Measurements from ENCODE around the gene SPTLC3. TPM values are rescaled to one million over a fixed set of nuclear protein-coding genes. Genes with fewer than 3 reads are reported as not detected.

SPTLC3 gene
- total and polyA plus RNA-seq, 2 donors (not counting 1 experiment from before 2014, with no cell fraction given), result not detected

DNA sequence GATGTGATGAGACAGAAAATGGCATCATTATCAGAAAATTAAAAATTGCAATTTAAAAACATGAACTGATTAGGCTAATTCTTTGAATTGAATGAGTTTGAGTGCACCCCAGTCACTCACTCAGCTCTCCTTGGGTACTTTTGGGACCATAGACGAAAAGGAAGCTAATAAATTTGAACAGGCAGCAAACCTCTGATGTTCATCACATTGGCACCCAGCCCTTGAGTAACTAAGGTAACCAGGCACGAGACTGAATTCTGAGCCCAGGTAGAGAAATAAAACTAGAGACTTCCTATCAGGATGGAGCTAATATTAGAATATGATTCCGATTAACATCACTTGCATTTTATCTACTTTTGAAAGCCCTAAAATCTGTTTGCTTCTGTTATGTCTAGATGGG lies 131.4 kb downstream of the SPTLC3 start:
- no peaks in the 10 kb centered on the region for H3K79me2 ChIP-seq (ENCODE audit: control insufficient read depth, insufficient read depth, low read length)
- no peaks in the 10 kb centered on the region for H3K4me1 ChIP-seq (ENCODE audit: control insufficient read depth in 2 of 2, insufficient read depth in 2 of 2, low read length in 2 of 2)
- ATAC-seq (ENCODE audit: low read depth), result no peak
- Mint-ChIP-seq H3K27me3 (peaks cover 4% of the 10 kb centered on the region), H3K9me3 (ENCODE audit: insufficient read depth) (no peaks in the 10 kb centered on the region), H3K4me3 (no peak overlapping the region), H3K27ac (no peak overlapping the region), H3K4me1 (no peaks in the 10 kb centered on the region)
- no peaks in the 10 kb centered on the region for H4K20me1 ChIP-seq (ENCODE audit: control insufficient read depth, insufficient read depth, low read length, poor library complexity, severe bottlenecking)
- H3K4me2 ChIP-seq (replicated peaks; ENCODE audit: low read depth, low read length, poor library complexity, severe bottlenecking), result no peak overlapping the region
- TF ChIP-seq EZH2 (IDR thresholded peaks at IDR 0.05; ENCODE audit: borderline replicate concordance, insufficient read depth, low read depth, low read length, poor library complexity, severe bottlenecking), result no peak
- no peaks in the 10 kb centered on the region for H3K9me3 ChIP-seq (ENCODE audit: control extremely low read depth in 1 of 3, control insufficient read depth in 2 of 3, insufficient read depth in 1 of 3, low read length in 2 of 3)
- ChIA-PET CTCF (interaction anchor here (0.9 kb wide), 1 partner anchor 21 kb away, joined by 3 read pairs; no protein-coding TSS in a partner anchor), POLR2A (no interaction called here)
- intact Hi-C loops (cut with micrococcal nuclease), result no loop called here
- no CpG with 5 or more reads among the region's 3 CpGs for WGBS (ENCODE audit: insufficient coverage)
- no peak overlapping the region for H3K9ac ChIP-seq (ENCODE audit: low read length)
- DNase-seq, result no peak
- no peak overlapping the region for H3K4me3 ChIP-seq (ENCODE audit: control extremely low read depth in 1 of 5, extremely low read depth in 1 of 5, insufficient read depth in 1 of 5, low read depth in 2 of 5, low read length in 4 of 5)
- H3K27ac ChIP-seq (ENCODE audit: low read length in 2 of 2), result no peak overlapping the region
- H2AFZ ChIP-seq (ENCODE audit: insufficient read depth, low read depth, low read length, poor library complexity, severe bottlenecking), result no peak overlapping the region
- H3K27me3 ChIP-seq (replicated peaks in 1 of 4; ENCODE audit: control extremely low read depth in 1 of 4, control insufficient read depth in 3 of 4, insufficient read depth in 4 of 4, low read length in 3 of 4), result no peaks in the 10 kb centered on the region
- no peaks in the 10 kb centered on the region for H3K36me3 ChIP-seq (replicated peaks in 1 of 2; ENCODE audit: control extremely low read depth in 1 of 2, control insufficient read depth in 1 of 2, extremely low read depth in 1 of 2, insufficient read depth in 2 of 2, low read length in 1 of 2)

DNA sequence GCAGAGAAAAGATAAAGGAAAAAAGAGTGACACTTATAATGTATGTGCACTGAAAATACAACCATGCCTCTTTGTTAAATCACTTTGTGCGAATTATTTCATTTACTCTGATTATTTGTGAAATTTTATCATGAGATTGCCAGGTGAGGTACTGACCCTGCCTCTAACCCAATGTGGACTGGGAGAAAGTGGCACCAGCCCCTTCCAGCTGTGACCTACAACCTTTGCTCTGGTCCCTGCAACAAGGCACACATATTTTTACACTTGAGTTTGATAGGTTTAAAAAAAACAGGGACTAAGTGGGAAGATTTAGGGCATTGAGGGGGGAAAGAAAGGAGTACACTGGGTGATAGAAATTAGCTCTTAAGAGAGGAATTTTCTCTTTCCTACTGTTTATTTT lies 132.0 kb downstream of the SPTLC3 start:
- H3K9ac ChIP-seq (ENCODE audit: low read length), result no peak overlapping the region
- ATAC-seq (ENCODE audit: low read depth), result no peak

More for the DNA sequence above, 132.0 kb downstream of the SPTLC3 start:
- no peak overlapping the region for H3K4me3 Mint-ChIP-seq
- Histone ChIP-seq H3K27me3 (replicated peaks in 1 of 4; ENCODE audit: control extremely low read depth in 1 of 4, control insufficient read depth in 3 of 4, insufficient read depth in 4 of 4, low read length in 3 of 4) (no peaks in the 10 kb centered on the region), H3K9me3 (ENCODE audit: control extremely low read depth in 1 of 3, control insufficient read depth in 2 of 3, insufficient read depth in 1 of 3, low read length in 2 of 3) (no peaks in the 10 kb centered on the region), H3K36me3 (replicated peaks in 1 of 2; ENCODE audit: control extremely low read depth in 1 of 2, control insufficient read depth in 1 of 2, extremely low read depth in 1 of 2, insufficient read depth in 2 of 2, low read length in 1 of 2) (no peaks in the 10 kb centered on the region), H4K20me1 (ENCODE audit: control insufficient read depth, insufficient read depth, low read length, poor library complexity, severe bottlenecking) (no peaks in the 10 kb centered on the region), H2AFZ (ENCODE audit: insufficient read depth, low read depth, low read length, poor library complexity, severe bottlenecking) (no peak overlapping the region), H3K4me1 (ENCODE audit: control insufficient read depth in 2 of 2, insufficient read depth in 2 of 2, low read length in 2 of 2) (no peaks in the 10 kb centered on the region), H3K4me2 (replicated peaks; ENCODE audit: low read depth, low read length, poor library complexity, severe bottlenecking) (no peak overlapping the region), H3K27ac (ENCODE audit: low read length in 2 of 2) (no peak overlapping the region), H3K79me2 (ENCODE audit: control insufficient read depth, insufficient read depth, low read length) (no peaks in the 10 kb centered on the region), H3K4me3 (ENCODE audit: control extremely low read depth in 1 of 5, extremely low read depth in 1 of 5, insufficient read depth in 1 of 5, low read depth in 2 of 5, low read length in 4 of 5) (no peak overlapping the region)
- intact Hi-C loops (cut with micrococcal nuclease), result no loop called here
- TF ChIP-seq, protein P1, sequence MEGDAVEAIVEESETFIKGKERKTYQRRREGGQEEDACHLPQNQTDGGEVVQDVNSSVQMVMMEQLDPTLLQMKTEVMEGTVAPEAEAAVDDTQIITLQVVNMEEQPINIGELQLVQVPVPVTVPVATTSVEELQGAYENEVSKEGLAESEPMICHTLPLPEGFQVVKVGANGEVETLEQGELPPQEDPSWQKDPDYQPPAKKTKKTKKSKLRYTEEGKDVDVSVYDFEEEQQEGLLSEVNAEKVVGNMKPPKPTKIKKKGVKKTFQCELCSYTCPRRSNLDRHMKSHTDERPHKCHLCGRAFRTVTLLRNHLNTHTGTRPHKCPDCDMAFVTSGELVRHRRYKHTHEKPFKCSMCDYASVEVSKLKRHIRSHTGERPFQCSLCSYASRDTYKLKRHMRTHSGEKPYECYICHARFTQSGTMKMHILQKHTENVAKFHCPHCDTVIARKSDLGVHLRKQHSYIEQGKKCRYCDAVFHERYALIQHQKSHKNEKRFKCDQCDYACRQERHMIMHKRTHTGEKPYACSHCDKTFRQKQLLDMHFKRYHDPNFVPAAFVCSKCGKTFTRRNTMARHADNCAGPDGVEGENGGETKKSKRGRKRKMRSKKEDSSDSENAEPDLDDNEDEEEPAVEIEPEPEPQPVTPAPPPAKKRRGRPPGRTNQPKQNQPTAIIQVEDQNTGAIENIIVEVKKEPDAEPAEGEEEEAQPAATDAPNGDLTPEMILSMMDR (IDR thresholded peaks at IDR 0.05), result no peak
- TF ChIP-seq EZH2 (IDR thresholded peaks at IDR 0.05; ENCODE audit: borderline replicate concordance, insufficient read depth, low read depth, low read length, poor library complexity, severe bottlenecking), result no peak
- WGBS (ENCODE audit: insufficient coverage), result no CpG with 5 or more reads among the region's 1 CpG
- CTCF ChIA-PET, result interaction anchor here (0.9 kb wide), 1 partner anchor 22 kb away, joined by 3 read pairs; no protein-coding TSS in a partner anchor
- H3K27me3 Mint-ChIP-seq, result peaks cover 4% of the 10 kb centered on the region
- DNase-seq, result no peak
- H3K27ac Mint-ChIP-seq, result no peak overlapping the region
- POLR2A ChIA-PET, result no interaction called here
- H3K4me1 Mint-ChIP-seq, result no peaks in the 10 kb centered on the region
- H3K9me3 Mint-ChIP-seq (ENCODE audit: insufficient read depth), result no peaks in the 10 kb centered on the region
